Ramos (cell line): Measurements from ENCODE around the gene HNRNPA0.

Experiments used
- in situ Hi-C: fragments of 300-500 bp; cut with MboI; formaldehyde crosslinking; loops from one replicate; pipeline ENCODE4 v1.14.3; 2022; ENCODE audit warnings: low sequenced_read_pairs; ENCODE audit not compliant: unreplicated experiment

Gene HNRNPA0

GRCh38 chr5:137757634-137758033 is 3.5 kb upstream of the HNRNPA0 start:
- in situ Hi-C loops, result no loop called here

- in situ Hi-C loops, result no loop called here
These were observed 999 bp upstream of the HNRNPA0 start for GRCh38 chr5:137754961-137755762.

GRCh38 chr5:137753691-137754187 is 424 bp downstream of the HNRNPA0 start:
- in situ Hi-C loops, result no loop called here

GRCh38 chr5:137752905-137753690 is 1.1 kb downstream of the HNRNPA0 start:
- in situ Hi-C loops, result no loop called here

GRCh38 chr5:137751869-137752491 is 2.2 kb downstream of the HNRNPA0 start:
- in situ Hi-C loops, result no loop called here

DNA sequence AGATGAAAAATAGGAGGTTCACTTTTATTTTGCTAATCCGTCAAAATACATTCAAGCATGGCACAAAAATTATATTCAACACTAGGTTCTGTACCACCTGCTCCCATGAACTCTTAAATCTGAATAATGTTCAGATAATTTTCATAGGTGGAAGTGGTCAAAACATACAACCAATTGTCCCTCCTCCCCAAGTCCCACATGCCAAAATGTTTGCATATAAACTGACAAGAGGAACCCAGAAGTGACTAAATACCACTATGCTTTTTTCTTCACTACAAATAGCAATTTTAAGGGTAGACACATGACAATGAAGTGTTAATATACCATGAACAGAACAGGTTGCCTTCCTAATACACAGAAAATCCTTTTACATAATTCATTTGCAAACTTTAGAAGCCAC is 3.7 kb downstream of the HNRNPA0 start:
- in situ Hi-C loops, result no loop called here

DNA sequence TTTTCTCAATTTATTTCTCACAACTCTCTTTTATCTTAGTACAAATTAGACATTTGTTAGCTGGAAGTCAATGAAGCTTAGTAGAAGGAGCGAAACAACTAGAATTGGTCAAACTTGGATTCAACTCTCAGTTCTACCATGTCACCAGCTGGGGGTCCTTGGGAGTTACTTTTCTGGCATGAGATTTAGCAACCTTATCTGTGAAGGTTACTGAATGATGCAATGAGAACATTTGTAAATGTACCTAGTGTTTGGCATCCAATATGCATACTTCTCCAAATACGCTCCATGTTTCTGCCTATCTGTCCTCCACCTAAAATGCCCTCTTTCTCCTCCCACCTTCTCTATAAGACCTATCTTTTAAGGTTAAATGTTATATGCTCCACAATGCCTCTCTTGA is 6.3 kb downstream of the HNRNPA0 start:
- in situ Hi-C loops, result no loop called here

DNA sequence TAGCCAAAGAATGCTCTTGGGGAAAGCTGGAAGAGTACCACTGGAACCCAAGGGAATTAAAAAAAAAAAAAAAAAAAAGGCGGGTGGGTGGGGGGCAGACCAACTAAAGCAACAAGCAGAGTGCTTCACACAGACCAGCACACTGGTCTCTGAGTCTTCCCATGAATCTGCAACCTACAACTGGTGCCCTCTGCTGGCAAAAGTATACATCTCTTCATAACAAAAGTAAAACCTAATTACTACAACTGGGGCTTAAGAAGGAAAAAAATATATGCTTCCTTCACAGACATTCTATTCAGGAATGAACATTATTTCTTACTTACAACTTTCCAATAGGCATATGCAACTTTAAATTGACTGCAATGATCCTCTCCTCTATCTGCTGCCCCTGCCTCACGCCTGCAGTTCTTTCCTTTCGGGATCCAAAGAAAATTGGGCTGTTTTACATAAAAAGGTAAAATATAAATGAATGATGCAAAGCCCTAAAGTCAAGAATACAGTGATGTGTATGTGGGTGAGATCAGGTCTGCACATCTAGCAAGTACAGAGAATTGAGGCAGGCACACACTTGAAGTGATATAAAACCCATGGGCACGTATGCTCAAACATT is 11.0 kb downstream of the HNRNPA0 start:
- in situ Hi-C loops, result loop anchor here (5.0 kb wide), 1 partner anchor 86 kb away; no protein-coding TSS in a partner anchor

GRCh38 chr5:137741718-137742117 is 12.4 kb downstream of the HNRNPA0 start:
- in situ Hi-C loops, result loop anchor here (5.0 kb wide), 1 partner anchor 84 kb away; no protein-coding TSS in a partner anchor

GRCh38 chr5:137739737-137740136 is 14.4 kb downstream of the HNRNPA0 start:
- in situ Hi-C loops, result loop anchor here (5.0 kb wide), 1 partner anchor 82 kb away; no protein-coding TSS in a partner anchor

- in situ Hi-C loops, result no loop called here
These were observed 15.2 kb downstream of the HNRNPA0 start for GRCh38 chr5:137738947-137739346.

- in situ Hi-C loops, result no loop called here
These were observed 16.6 kb downstream of the HNRNPA0 start for GRCh38 chr5:137737349-137738131.

GRCh38 chr5:137736496-137736895 is 17.7 kb downstream of the HNRNPA0 start:
- in situ Hi-C loops, result no loop called here

- in situ Hi-C loops, result no loop called here
These were observed 18.4 kb downstream of the HNRNPA0 start, which contains the start of gene KLHL3 for GRCh38 chr5:137735555-137736284. Gene KLHL3, minus strand, starts transcription at chr5:137736089. Its CDS starts 443 bp downstream, at chr5:137735646.

DNA sequence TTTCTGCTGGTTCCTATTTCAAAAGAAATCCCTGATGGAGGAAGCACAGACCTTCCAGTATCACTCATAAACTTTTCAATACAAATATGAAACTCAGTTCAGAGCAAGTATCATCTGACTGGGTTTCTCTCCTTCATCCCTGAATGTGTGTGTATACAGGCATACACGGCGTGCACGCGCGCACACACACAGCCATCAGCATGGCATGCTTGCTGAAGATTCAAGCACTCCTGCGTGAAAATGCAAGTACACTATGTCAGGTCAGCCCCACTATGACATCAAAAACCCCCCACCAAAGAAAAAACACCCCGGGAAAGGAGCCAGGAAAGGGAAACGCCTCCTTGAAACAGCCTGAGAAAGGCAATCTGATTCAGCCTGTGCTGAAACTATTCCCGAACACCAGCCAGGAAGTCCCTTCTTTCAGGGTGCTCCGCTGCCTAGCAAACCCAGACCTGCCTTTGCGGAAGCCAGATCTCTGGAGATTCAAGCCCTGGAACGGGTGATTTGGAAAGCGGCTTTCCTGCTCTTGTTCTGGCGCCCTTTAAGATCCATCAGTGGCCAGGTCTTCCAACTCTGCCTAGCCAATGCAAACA is 19.1 kb downstream of the HNRNPA0 start:
- in situ Hi-C loops, result no loop called here

- in situ Hi-C loops, result no loop called here
These were observed 19.8 kb downstream of the HNRNPA0 start for GRCh38 chr5:137734331-137734730.

GRCh38 chr5:137733922-137734321 is 20.2 kb downstream of the HNRNPA0 start:
- in situ Hi-C loops, result no loop called here

GRCh38 chr5:137733006-137733405 is 21.2 kb downstream of the HNRNPA0 start:
- in situ Hi-C loops, result no loop called here
